Measurements from ENCODE around the gene CYB5B.

CYB5B gene

DNA sequence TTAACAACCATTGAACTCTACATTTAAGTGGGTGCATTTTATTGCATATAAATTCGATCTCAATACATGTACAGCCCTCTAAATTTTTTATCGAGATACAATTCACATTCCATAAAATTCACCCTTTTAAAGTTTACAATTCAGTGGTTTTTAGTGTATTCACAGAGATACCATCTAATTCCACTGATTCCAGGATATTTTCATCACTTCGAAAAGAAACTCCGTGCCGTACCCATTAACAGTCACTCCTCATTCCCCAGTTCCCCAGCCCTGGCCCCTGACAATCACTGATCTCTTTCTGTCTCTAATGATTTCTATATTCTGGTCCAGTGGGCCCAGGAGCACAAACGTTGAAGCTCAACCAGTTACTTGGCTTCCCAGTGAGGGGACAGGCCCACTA, 61.4 kb downstream of the CYB5B start:
- DNase-seq (ENCODE audit: low spot score) = no peak

DNA sequence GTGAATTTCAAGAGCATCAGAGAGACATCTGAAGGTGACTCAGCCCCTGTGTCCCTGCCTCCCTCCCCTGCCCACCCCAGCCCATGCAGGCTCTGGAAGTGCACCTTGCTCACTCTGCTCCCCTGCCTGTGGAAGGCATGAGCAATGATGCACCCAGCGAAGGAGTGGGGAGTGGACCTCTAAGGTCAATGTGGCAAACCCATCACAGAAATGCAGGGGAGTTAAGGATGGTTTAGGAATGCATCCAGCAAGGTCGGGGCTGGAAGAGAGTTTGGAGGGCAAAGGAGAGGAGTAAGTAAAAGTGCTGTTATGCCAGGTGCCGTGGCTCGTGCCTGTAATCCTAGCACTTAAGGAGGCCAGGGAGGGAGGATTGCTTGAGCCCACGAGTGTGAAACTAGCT, 61.9 kb downstream of the CYB5B start:
- no peak for DNase-seq (ENCODE audit: low spot score)

DNA sequence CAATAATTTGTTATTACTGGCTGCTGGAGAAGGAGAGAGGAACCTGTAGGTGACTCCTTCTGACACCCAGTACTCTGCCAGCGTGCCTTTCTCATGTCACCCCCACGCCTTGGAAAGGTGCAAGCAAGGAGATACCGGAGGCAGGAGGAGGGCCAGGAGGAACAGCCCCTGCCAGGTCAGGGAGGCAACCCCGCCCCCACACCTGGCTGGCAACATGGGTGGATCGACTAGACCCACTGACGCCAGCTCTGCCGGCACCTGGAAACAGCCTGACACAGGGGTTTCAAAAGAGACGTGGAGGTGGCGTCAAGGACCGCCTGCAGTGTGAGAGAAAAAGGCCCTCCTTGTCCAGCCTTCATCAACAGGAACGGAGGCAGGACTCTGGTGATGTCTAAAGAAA, 62.3 kb downstream of the CYB5B start:
- no peak for DNase-seq (ENCODE audit: low spot score)

DNA sequence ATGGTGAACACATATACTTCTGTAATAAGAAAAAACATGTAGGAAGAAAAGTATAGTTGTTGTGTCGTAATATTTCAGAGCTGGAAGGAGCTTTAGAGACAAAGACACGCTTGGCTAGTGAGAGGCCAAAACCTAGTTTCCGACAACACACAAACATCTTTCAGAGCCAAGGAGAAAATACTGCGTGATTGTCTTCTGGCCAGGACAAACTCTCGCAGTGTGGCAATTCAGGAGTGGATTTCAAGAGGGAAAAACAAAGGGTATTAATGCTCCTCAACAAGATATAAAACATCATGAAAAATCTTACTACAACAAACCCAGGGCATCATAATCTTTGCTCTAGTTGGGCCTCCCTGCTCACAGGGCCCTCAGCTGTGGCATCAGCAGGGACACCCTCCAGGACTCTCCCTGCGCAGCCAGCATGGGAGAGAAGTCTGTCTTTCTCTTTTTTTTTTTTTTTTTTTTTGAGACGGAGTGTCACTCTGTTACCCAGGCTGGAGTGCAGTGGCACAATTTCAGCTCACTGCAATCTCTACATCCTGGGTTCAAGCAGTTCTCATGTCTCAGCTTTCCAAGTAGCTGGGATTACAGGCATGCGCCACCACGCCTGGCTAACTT, 66.4 kb downstream of the CYB5B start:
- DNase-seq (ENCODE audit: low spot score) = no peak

DNA sequence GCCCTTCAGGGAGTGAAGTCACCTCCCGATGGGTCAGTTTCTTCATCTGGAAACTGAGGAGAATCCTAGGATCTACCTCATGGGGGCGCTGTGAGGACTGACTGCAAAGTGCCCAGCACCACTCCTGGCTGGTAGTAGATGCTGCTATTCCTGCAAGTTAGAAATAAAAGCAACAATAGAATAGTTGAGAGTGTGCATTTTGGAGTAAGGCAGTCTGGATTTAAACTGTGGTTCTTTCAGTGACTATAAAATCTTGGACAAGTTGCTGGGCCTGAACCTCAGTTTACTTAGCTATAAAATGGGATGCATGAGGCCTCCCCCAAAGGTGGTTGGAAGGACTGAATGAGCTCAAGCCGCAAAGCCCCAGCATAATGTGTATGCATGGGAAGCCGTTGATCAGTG, 70.6 kb downstream of the CYB5B start:
- DNase-seq (ENCODE audit: low spot score) = no peak

DNA sequence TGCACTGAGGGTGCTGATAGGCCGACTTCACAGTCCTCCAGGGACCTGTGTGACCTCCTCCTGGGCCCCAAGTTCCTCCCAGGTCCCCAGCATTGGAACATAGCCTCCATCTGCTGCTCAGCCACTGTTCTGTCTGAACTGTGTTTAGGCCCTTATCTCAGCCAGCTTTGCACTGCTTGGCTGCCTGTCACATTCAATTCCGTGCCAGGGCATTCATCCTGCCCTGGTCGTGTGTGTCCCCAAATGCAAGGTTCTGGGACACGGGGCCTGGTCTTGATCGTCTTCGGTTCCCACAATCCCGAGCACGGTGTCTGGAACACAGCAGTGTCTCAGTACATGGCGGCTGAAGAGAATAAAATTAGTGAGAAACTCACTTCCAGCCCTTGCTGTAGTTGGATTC, 71.4 kb downstream of the CYB5B start:
- no peak for DNase-seq (ENCODE audit: low spot score)

DNA sequence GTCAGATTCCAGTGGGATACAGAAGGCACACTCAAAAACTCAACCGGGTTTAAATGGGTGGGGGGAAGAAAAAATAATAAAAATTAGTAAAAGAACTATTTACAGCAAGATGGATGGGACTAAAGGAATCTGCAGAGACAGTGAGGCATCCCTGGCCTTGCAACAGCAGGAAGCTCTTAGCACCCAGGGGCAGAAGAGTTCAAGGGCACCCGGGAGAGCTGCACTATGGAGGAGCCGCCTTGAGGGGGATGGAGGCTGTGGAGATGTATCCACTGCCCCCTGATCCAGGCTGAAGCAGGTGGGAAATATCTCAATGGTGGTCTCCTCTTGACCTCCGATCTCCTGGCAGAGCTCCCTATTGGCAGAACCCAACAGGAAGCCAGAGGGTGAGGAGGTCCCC, 72.0 kb downstream of the CYB5B start:
- no peak for DNase-seq (ENCODE audit: low spot score)

DNA sequence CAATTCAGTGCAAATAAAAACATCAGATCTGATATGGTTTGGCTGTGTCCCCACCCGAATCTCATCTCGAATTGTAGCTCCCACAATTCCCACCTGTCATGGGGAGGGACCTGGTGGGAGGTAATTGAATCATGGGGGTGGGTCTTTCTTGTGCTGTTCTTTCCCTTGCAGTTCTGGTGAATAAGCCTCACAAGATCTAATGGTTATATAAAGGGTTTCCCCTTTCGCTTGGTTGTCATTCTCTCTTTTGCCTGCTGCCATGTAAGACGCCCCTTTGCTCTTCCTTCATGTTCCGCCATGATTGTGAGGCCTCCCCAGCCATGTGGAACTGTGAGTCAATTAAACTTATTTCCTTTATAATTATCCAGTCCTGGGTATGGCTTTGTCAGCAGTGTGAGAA, 72.5 kb downstream of the CYB5B start:
- DNase-seq (ENCODE audit: low spot score) = no peak

DNA sequence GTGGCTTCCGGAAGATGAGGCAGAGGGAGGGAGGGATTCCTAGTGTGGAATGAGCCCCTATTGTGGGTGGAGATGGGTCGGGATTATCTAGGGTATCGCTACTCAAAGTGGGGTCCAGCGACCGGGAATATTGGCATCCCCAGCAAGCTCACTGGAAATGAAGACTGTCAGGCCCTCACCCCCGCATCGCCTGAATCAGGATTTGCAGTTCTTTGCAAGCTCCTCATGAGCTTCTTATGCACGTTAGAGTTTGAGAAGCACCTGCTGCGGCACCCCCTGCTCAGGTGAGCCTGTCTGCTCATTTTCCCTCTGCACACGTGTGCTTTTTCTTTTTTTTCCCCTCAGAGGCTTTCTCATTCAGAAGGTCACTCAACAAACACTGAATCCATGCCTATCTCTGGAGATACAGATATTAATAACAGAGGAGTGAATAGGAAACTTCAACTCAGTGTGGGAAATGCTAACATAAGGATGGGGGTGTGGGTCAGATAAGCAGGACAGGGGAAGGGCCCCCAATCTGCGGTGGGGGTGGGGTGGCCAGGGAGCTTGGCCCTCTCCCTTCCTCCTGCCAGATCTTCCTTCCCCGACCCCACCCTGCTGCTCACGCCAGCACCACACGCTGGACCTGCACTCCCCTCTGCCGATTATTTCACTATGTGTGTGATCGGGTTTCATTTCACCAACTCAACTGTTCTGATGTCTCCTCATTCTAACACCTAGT, 73.6 kb downstream of the CYB5B start:
- no peak for DNase-seq (ENCODE audit: low spot score)

DNA sequence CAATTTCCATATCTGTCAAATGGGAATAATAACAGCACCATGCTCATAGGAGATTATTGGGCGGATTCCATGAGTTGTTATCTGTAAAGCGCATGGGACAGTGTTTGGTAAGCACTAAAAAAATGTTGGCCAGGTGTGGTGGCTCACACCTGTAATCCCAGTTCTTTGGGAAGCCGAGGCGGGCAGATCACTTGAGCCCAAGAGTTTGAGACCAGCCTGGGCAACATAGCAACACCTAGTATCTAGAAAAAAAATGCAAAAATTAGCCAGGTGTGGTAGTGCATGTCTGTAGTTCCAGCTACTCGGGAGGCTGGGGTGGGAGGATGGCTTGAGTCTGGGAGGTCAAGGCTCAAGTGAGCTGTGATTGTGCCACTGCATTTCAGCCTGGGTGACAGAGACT, 74.5 kb downstream of the CYB5B start:
- DNase-seq (ENCODE audit: low spot score) = no peak

DNA sequence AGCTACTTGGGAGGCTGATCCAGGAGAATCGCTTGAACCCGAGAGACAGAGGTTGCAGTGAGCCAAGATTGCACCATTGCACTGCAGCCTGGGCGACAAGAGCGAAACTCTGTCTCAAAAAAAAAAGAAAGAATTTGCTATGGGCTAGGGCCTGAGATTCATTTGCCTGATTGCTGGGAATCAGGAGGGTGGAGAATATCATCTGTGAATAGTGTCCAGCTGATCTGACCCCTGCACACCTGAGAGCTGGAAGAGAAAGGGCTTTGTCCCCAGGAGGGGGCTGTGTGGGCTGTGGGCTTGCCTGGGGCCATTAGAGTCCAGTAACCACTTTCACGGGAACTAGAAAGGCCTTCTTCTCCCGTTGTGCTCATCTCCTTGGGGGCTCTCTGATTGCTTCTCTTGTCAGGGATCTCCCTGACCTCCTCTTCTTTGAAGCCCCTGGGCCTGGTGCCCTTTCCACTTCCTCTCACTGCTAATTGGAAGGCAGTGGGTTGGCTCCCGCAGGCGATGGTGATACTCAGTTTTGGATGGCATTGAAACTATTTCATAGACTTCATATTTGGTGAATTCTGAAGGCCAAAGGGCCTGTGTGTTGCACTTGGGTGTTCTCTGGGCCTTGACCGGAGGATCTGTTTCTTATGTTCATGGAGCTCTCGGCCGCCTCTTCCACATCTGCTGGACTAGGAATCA, 75.3 kb downstream of the CYB5B start:
- no peak for DNase-seq (ENCODE audit: low spot score)

DNA sequence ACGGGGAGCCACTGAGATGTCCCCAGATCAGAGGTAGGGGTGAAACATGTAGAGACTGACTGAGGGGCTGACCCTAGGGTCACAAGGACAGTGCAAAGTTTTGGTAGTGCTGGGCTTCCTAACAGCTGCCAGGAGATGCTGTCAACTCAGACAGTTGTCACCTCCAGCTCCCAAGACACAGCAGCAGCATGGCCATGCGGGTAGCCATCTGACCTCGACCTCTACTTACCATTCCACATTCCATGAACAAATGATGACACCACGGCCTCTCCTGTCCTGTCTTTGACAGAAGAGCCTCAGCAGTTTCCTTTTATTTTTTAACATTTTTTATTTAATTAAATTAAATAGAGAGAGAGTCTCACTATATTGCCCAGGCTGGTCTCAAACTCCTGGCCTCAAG, 76.1 kb downstream of the CYB5B start:
- no peak for DNase-seq (ENCODE audit: low spot score)

DNA sequence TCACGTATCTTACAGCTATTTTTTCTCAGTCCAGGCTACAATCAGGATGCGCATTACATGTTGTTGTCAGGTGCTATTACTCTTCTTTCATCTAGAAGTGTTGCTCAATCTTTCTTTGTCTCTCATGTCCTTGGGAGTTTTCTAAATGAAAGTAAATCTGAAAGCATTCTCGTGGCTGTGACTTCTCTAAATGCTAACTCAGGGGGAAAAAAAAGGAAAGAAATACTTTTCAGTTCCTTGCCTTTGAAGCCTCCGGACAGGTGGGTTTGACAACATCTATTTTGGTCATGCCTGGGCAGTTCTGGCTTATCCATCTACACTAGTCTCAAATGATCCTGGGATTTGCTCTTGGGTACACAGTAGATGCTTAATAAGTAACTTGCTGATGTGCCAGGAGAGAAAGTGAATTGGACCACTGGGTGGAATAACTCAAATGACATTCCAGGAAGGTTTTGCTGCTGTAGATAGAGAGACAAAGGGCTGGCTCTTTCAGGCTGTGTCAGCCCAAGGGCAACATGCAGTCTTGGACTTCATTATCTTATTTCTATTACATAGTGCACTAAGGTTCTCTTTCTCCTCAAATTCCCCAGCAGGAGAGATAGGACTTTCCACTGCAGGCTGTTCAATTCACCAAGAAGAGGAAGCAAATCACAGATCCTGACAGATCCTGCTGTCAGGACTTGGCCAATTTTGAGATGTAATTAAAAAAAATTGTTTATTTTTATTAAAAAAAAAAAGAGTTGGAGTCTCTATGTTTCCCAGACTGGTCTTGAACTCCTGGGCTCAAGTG, 77.7 kb downstream of the CYB5B start:
- DNase-seq (ENCODE audit: low spot score) = no peak

DNA sequence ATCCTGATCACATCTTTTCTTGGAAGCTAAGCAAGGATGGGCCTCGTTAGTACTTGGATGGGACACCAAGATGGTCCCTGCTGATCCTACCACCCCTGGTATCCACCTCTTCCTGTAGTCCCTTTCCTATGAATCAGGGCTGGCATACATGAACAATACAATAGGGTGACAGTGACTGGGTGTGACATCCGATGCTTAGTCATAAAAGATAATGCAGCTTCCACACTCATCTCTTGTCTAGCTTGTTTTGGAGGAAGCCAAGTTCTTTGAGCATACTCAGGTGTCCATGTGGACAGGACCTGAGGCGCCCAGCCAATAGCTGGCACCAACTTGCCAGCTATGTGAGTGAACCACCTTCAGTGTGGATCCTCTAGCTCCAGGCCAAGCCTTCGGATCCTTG, 78.8 kb downstream of the CYB5B start:
- DNase-seq (ENCODE audit: low spot score) = no peak

DNA sequence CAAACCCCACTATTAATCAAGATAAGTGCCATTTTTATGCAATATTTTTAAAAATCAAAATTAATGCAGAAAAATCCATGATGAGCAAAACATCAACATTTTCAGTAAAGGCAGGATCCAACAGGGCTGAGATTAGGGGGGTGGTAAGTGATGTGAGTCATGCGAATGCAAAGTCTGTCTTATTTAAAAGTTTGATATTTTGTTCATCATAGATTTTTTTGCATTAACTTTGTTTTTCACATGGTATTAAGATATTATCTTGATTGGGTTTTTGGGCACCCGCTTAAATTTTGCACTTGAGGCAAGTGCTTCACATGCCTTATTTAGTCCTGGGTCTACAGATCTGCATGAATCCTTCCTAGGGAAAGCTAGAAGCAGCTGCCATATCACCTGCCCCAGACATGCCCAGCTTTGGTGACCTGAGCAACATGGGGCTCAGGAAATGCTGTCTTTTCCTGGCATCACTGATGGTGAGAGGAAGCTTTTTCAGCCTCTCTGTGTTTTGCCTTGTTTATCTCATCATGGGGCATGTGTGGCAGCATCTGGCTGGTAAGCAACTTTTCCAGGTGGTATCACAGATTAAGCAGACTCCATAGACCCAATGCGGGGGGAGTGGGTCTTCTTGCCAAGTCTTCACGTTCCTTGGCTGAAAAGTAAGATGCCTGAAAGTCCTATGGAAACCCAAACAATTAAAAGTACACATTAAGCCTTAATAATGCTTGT, 83.8 kb downstream of the CYB5B start:
- no peak for DNase-seq (ENCODE audit: low spot score)

DNA sequence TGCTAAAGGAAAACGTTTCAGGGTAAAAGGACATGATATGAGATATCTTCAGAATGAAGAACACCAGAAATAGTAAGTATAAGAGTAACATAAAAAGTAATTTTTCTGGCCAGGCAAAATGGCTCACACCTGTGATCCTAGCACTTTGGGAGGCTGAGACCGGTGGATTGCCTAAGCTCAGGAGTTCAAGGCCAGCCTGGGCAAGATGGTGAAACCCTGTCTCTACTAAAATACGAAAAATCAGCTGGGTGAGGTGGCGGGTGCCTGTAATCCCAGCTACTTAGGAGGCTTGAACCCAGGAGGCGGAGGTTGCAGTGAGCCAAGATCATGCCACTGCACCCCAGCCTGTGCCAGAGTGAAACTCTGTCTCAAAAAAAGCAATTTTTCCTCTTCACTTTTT, 84.7 kb downstream of the CYB5B start:
- no peak for DNase-seq (ENCODE audit: low spot score)

DNA sequence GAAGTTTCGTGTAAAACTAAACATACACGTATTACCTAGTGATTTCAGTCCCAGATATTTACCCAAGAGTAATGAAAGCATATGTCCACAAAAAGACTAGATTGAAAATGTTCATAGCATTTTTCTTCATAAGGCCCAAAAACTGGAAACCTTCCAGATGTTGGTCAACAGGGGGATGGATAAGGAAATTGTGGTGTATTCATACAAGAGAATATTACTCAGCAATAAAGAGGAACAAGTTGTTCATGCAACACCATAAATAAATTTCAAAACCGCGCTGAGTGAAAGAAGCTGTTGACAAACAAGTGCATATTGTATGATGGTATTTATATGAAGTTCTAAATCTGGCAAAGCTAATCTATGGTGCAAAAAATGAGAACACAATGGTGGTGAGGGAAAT, 87.2 kb downstream of the CYB5B start:
- no peak for DNase-seq (ENCODE audit: low spot score)

DNA sequence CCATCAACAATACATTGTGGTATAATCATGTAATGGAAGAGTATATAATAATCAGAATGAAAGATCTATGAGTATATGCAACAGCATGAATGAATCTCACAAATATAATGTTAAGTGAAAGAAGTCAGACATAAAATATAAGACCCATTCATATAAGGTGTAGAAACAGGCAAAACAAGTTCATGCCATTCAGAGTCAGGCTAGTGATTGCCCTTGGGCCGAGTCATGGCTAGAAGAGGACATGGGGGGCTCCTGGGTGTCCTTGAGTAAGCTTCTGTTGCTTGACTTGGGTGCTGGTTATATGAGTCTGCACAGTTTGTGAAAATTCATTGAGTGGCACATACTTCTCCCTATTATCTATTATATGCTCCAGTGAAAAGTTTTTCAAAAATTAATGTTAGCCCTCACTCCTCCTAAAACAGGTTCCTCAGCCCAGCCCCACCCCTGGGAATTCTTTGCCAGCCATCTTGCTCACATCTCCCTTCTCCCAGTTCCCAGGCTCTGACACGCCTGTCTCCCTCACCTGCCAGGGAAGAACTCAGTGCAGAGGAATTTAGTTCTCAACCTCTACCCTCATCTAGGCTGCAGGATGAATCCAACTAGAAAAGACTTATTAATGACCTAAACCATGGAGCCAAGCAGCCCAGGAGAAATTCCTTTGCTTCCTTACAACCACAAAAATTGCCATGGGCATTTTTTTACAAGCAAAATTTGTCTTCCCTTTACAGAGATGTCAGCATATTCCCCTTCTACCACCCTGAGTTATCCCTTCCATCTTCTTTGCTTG, 89.0 kb downstream of the CYB5B start:
- no peak for DNase-seq (ENCODE audit: low spot score)

DNA sequence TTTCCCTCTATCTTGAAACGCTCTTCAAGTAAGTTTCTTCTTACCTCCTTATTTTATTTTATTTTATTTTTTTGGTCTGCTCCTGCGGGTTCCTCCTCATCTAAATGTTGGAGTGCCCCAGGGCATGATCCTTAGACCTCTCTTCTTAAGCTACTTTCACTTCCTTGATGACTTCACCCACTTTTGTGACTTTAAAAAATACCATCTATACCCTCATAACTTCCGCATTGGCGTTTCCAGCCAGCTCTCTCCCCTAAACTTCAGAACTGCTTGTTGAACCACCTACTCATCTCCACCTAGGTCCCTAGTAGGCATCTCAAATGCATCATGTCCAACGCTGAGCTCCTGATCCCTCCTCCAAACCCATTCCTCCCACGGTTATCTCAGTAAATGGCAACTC, 89.9 kb downstream of the CYB5B start:
- no peak for DNase-seq (ENCODE audit: low spot score)
